GM20000 (cell line): ENCODE data around the gene EDDM3A.

Experiments used
- DNase-seq: peaks from one replicate; pipeline ENCODE4 v3.0.0; 2012; ENCODE audit warnings: low spot score
- CTCF ChIP-seq: IDR thresholded peaks from 2 replicates; pipeline ENCODE4 v1.5.1; 2012; ENCODE audit warnings: mild to moderate bottlenecking, control low read depth; ENCODE audit errors: extremely low read depth, missing control alignments

The EDDM3A gene

GRCh38 chr14:20772650-20773049 is 27.0 kb downstream of the EDDM3A start:
- no peak for TF ChIP-seq CTCF
- no peak for DNase-seq

- no peak for TF ChIP-seq CTCF
- DNase-seq: no peak
These were observed 28.7 kb downstream of the EDDM3A start for GRCh38 chr14:20774258-20774824.

- no peak for TF ChIP-seq CTCF
- no peak for DNase-seq
These were observed 29.4 kb downstream of the EDDM3A start for GRCh38 chr14:20775043-20775442.

GRCh38 chr14:20775901-20776300 is 30.2 kb downstream of the EDDM3A start:
- no peak for TF ChIP-seq CTCF
- DNase-seq: no peak

GRCh38 chr14:20781803-20782202 is 36.1 kb downstream of the EDDM3A start:
- no peak for TF ChIP-seq CTCF
- DNase-seq: no peak

GRCh38 chr14:20782280-20782890 is 36.7 kb downstream of the EDDM3A start:
- no peak for DNase-seq
- no peak for TF ChIP-seq CTCF

GRCh38 chr14:20787025-20787424 is 41.3 kb downstream of the EDDM3A start:
- TF ChIP-seq CTCF: no peak
- DNase-seq: no peak
